ENCODE measurements around the gene GOLGA6L4. TPM values are rescaled to one million over a fixed set of nuclear protein-coding genes. Genes with fewer than 3 reads are reported as not detected.

The GOLGA6L4 gene, protein sequence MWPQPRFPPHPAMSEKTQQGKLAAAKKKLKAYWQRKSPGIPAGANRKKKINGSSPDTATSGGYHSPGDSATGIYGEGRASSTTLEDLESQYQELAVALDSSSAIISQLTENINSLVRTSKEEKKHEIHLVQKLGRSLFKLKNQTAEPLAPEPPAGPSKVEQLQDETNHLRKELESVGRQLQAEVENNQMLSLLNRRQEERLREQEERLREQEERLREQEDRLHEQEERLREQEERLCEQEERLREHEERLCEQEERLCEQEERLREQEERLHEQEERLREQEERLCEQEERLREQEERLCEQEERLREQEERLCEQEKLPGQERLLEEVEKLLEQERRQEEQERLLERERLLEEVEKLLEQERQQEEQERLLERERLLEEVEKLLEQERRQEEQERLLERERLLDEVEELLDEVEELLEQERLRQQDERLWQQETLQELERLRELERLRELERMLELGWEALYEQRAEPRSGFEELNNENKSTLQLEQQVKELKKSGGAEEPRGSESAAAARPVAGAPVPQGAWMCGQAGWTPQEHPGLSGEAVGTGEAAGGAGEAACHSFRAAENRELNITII
- 0.29 to 1.3 TPM (median 0.87 TPM) in 5 replicates for total RNA-seq (2022; extraction: Qiagen RNA extraction)

DNA sequence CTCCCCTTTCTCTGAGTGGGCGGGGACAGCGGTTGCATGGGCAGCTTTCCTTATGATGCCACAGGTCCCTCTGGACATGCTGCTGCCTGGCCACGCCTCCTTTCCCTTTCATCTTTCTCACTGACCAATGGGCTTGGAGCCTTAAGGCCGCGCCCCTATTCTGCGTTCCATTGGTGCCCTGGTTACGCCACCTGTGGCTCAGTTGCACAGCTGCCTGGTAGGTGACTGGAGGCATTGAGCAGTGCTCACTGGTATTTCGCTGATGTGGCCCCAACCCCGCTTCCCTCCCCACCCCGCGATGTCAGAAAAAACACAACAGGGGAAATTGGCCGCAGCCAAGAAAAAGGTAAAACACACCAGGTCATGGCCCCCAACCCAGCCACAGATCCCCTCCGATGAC is at the start of gene GOLGA6L4:
Gene GOLGA6L4, plus strand, starts transcription at position 201 of the 400 bp plus-strand sequence. Its CDS starts 62 bp downstream, at position 263.

